ENCODE results near the gene ZW10.

DNA sequence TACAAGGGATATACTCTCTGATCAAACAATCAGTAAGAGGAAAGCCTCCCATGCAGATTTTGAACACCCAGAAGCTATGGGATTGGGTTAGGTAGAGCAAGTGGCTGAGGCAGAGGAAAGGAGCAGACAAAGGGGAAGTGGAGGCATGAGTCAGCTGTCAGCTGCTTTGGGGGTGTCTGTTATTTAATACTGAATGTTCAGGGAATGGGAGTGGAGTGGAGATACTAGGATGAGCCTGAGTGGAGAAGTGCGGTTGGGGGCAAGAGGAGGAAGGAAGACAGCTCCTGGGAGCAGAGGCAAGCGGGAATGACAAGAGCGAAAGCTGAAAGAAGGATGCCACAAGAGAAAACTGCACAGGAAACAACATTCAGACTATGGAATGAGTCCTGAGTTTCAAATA lies 44.7 kb downstream of the ZW10 start:
- TF ChIP-seq, protein P1, sequence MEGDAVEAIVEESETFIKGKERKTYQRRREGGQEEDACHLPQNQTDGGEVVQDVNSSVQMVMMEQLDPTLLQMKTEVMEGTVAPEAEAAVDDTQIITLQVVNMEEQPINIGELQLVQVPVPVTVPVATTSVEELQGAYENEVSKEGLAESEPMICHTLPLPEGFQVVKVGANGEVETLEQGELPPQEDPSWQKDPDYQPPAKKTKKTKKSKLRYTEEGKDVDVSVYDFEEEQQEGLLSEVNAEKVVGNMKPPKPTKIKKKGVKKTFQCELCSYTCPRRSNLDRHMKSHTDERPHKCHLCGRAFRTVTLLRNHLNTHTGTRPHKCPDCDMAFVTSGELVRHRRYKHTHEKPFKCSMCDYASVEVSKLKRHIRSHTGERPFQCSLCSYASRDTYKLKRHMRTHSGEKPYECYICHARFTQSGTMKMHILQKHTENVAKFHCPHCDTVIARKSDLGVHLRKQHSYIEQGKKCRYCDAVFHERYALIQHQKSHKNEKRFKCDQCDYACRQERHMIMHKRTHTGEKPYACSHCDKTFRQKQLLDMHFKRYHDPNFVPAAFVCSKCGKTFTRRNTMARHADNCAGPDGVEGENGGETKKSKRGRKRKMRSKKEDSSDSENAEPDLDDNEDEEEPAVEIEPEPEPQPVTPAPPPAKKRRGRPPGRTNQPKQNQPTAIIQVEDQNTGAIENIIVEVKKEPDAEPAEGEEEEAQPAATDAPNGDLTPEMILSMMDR (conservative IDR thresholded peaks at IDR 0.05) = no peak
- no peak for TF ChIP-seq EZH2 (IDR thresholded peaks at IDR 0.05; ENCODE audit: low read depth)

Data from PC-9 (cell line).